TTC549 (cell line): Measurements from ENCODE around the gene MED13.
A peak's percentile ranks its signal among the peaks of the same experiment; 100 is the strongest.
"Not testable (repeated sequence)": the region's sequence is repeated elsewhere in the genome, so short reads cannot be mapped to it uniquely, and the experiment has no call there.

ENCODE experiments used
- FAIRE-seq: peaks from 2 replicates; lab custom pipeline; 2012; peaks lifted over from hg19 to GRCh38; lab: Jason Lieb, UNC

The MED13 gene

DNA sequence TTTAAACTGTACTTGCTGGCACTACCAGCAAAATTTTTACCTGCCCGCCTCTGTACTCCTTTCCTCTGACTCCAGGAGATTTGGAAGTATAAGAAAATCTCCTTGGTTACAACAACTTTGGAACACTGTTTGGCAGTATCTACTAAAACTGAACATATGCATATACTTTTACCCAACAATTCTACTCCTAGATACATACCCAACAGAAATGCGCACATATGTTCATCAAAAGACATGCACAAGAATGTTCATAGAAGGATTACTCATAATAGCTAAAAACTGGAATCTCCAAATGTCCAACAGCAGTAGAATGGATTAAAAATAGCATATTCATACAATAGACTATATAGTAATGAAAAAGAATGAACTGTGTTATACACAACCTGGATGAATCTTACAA is 21.7 kb upstream of the MED13 start:
- no peak for FAIRE-seq

DNA sequence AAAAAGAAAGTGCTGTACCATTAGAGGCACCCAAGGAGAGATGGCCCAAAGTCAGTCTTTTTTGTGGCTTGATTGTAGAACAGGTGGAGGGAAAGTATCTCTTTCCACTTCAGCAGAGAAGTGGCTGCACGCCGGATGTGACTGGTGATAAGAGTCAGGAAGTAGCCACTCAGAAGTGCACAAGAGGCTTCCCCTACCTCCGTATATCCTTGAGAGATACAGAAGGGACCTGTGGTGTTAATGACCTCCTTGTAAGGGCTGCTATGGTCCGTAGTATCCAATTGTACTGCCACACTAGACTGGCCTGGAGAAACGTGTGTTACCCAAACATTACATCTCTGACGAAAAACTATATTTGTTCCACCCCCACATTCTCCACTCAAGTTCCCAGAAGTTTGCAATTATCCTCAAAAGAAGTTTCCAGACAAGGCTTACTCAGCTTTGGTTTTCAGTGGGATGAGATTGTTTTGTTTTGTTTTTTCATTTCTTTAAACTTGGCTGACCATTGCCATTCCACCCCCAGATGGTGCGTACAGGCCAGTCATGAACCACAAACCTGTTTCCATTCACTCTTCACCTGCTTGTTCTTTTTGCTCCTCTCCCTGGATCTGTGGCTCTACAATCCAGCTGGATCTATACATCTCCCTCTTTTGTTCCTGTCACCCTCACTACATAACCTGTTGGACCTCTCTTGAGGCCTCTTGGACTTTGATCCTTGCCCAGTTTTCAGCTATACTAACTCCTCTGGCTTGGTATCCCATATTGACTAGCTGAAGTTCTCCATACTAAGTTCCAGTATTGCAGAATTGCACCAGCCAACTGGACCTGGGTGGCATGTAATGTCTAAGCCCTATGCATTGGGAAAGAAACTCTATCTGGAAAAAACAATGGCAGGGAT is 20.7 kb upstream of the MED13 start:
- FAIRE-seq, result no peak

DNA sequence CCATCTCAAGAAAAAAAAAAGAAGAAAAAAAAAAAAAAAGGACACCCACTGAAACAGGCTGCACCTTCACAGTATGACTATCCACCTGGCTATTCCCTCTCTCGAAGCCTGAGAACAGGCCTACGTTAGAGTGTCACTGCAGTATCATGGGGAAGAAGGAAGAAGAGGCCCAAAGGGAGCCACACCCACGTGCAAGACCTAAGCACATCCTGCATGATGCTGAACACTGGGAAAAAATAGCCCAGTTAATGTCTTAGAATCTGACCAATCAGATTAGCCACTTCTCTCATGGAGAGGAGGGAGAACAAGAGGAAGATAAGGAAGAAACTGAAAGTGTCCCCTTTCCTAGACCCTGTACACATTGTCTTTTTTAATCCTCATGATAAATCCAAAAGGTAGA is 19.5 kb upstream of the MED13 start:
- FAIRE-seq, result no peak

DNA sequence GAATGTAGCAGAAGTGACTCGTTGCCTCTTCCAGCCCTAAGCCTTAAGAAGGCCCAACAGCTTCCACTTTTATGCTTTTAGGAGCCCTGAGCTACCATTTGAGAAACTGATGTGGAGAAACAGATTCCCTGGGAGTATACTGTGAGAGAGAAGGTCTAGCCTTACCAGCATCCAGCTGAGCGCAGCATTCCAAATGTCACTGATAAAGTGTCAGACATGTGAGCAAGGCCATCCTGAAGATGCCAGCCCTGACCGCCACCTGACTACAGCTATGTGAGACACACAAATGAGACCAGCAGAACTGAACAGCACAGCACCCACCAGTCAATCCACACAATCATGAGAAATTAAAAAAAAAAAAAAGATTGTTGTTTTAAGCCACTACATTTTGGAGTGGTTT is 18.6 kb upstream of the MED13 start:
- FAIRE-seq, result no peak

DNA sequence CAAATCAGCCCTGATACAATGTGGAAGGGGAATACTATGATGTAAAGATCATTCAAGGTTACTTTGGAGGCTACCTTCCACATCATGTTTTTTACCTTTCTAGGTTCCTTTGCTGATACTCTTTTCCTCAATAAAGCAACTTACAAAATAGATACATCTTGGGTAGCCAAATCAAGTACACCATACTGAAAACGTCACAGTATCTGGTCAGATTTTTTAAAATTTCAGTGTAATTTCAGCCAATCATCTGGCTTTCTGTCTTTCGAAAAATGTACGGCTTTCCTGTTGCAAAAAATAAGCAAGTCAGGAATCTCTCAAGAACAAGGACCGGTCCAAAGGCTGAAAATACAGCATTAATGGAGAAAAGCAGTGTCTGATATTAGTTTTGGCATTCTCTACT is 15.6 kb upstream of the MED13 start:
- no peak for FAIRE-seq

DNA sequence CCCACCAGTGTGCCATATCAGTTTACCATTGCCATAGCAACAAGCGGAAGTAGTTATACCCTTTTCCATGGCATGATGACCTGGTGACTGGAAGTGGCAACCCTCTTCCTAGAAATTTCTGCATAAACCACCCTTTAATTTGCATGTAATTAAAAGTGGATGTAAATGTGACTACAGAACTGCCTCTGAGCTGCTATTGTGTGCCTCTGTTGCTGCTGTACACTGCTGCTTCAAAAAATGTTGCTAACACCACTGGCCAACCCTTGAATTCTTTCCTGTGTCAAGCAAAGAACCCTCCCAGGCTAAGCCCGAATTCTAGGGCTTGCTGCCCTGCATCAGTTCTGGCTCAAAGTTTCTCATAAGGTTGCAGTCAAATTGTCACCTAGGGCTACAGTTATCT is 12.9 kb upstream of the MED13 start:
- no peak for FAIRE-seq

DNA sequence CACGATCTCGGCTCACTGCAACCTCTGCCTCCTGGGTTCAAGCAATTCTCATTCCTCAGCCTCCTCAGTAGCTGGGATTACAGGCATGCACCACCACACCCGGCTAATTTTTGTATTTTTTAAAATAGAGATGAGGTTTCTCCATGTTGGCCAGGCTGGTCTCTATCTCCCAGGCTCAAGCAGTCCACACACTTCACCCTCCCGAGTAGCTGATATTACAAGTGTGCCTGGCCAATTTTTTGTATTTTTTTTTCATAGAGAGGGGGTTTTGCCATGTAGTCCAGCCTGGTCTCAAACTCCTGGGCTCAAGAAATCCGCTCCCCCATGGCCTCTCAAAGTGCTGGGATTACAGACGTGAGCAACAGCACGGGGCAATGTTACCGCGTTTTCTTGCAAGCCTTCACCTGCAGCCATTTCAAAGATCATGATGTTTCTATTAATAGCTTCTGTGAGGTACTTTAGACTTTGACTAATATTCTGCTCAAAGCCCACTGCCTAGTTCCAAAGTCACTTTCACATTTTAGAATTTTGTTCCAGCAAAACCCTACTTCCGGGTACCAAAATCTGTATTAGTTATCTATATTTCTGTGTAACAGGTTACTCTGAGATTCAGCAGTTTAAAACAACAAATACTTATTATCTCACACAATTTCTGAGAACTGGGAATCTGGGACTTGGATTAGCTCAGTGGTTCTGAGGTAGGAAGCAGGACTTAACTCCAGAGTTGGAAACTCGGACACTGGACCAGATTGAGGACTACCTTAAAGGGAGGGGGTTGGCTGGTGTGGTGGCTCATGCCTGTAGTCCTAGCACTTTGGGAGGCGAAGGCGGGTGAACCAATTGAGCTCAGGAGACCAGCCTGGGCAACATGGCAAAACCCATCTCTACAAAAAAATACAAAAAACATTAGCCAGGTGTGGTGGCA is 12.0 kb upstream of the MED13 start:
- FAIRE-seq, result no peak

DNA sequence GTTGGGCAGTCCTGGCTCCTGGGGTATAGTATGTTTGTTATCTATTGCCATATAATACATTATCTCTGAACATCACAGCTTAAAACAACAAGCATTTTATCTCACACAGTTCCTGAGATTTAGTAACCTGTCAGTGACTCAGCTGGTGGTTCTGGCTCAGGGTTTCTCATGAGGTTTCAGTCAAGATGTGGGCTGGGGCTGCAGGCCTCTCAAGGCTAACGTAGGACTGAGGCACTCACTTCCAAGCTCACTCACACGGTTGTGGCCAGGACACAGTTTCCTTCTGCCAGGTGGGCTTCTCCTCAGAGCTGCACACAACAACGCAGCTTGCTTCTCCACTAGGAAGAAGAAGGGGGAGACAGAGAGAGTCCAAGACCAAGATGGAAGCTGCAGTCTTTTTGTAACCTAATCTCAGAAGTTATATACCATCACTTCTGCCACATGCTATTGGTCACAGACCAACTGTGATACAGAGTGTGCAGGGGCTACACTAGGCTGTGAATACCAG is 10.3 kb upstream of the MED13 start:
- no peak for FAIRE-seq

DNA sequence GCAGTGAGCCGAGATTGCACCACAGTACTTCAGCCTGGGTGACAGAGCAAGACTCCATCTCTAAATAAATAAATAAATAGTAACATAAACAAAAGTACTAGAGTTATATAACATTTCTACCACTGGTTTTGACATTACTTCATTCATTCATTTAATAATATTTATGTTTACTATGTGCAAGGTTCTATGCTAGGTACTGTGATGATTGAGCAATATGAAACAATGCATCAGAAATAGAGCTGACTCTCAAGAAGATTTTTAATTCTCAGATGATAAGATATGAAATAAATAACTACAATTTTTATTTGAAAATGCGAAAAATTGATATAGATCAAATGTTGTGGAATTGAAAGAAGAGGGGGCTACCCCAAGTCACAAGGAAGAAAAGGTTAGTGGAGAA is 8.9 kb upstream of the MED13 start:
- FAIRE-seq, result no peak

DNA sequence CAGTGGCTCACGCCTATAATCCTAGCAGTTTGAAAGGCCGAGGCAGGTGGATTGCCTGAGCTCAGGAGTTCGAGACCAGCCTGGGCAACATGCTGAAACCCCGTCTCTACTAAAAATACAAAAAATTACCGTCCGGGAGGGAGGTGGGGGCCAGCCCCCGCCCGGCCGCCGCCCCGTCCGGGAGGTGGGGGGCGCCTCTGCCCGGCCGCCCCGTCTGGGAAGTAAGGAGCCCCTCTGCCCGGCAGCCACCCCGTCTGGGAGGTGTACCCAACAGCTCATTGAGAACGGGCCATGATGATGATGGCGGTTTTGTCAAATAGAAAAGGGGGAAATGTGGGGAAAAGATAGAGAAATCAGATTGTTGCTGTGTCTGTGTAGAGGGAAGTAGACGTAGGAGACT is 7.8 kb upstream of the MED13 start:
- not testable (repeated sequence) for FAIRE-seq

DNA sequence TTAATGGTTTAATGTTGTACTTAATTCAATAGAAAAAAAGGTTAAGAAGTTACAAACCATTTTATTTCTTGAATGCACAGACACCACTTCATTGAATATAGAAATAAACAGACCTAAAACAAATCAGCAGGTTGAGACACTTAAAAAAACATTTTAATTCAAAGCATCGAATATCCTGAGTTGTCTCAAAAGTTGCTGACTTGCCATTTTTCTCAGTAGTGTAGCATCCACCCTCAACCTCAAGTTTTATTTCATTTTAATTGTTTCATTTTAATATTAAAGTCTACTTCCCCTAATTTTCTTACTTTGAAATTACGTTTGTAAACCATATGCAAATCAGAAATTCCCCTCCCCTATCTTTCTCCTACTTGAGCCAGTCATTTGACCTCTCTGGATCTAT is 5.8 kb upstream of the MED13 start:
- no peak for FAIRE-seq

DNA sequence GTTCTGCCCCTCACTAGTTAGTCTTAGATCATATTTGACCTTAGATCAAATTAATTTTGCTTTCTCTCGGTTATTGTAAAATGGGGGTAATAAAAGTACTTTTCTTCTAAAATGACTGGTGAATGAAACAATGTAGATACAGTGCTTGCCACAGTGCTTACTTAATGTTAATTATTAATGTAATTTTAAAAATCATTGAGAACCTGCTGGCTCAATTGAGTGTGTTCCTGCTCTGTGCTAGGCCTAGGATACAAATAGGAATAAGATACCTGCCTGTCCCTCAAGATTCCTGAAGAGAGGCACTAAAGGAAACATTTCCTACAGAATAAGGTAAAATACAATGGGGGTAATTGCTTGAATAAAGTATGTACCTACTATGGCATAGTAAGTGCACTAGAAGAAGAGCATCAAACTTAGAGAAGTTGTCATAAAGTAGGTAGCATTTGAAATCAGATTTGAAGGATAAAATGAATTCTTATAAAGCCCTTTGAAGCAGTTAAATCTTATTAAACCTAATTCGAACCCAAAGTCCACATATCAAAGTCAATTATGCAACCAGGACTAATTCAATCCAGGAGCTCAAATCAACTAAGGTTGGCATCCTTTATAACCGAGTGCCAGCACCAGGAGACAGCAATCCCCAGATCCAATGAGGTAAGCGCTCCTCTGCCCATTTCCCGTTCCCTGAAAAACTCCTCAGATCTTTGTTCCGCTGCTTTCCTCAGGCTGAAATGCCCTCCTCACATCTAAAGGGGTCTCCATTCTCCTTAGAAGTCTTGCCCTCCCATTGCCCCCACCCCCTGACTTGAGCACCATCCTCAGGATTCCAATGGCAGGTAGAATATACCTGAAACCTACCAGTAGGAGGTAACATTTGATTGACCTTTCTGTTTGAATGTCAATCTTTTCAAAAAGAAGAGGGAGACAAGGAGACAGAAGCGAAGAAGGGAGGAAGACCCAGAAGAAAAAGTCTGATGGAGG is 2.4 kb upstream of the MED13 start:
- no peak for FAIRE-seq

DNA sequence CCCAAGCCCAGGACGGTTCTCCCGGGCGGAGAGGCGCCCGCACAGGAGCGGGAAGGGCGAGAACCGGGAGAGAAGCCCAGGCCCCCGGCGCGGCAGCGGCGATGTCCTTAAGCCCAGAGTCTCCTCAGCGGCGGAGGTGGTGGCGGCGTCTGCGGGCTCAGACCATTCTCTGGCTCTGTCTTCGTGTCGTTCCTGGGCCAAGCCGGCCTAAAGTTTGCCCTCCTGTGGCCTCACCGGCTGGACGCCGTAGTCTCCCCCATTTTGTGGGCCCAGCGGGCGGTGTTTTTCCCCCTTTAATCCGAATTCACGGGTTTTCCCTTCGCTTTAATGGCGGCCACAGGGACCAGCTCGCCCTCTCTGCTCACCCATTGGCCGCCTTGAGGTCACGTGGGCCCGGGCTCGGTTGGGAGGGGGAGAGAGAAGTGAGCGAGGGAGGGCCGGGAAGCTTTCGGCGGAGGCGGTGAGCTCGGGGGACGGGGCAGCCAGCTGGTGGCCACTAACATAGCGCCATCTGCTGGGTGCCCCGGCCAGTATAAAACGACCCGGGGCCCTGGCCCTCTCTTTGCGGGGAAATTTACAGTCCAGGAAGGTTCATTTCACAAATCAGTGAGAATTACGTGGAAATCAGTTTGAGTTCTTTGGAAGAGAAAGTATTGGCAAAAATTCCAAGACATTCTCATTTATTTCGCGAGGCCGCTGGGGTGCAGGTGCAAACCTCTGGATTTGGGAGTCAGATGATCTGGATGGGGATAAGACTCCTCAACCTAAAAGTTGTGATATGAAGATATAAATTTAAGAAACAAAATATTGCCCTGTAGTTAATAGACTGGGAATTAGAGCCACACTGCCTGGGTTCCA is 762 bp upstream of the MED13 start:
- FAIRE-seq, result peak; percentile 86

DNA sequence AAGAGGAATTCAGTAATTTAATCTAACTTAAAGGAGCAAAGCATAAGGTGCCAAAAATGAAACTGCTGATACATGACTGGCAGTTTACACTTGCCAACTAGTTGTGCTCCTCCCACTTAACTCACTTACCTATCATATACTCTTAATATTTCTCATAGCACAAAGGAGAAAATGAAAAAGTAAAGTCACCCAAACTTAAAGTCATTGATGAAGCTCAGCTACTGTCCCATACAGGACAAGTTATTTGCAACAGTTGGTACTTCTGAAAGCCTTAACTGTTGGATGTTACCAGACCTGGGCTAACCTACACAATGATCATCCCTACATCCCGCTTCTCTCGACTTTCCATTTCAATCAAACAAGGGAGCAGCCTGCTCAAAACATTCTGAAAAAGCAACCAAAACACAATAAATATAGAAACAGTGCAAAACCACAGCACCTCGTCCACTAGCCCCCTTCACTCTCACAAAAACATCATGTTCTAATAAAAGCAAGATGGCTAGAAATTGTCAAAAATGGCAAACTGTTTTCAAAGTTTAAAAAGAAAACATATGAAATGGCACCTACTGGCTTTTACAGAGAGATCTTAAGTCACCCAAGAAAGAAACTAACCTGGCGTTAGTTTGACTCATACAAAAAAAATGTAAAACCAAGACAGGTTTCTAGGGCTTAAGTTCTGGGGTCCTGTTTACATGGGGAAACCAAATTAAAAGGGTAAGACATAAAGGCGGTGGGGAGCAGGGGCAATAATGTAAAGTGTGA is 868 bp downstream of the MED13 start:
- FAIRE-seq, result no peak

DNA sequence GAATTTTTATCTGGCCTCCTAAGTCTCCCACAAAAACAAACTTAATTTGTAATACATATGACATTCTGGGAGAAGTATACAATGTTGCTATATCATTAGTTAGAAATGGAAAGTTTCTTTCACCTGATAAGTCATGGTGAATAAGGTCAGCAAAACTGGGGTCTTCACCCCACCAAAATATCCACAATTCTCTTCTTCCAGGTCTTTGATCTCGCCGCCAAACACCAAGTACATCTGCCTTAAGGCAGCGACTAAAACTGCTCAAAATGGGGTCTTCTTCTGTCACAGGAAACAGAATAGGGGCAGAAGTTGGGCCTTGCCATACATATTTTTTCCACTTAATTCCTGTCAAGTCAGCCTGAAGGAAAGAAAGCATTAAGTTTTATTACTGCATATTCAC is 2.1 kb downstream of the MED13 start:
- no peak for FAIRE-seq

DNA sequence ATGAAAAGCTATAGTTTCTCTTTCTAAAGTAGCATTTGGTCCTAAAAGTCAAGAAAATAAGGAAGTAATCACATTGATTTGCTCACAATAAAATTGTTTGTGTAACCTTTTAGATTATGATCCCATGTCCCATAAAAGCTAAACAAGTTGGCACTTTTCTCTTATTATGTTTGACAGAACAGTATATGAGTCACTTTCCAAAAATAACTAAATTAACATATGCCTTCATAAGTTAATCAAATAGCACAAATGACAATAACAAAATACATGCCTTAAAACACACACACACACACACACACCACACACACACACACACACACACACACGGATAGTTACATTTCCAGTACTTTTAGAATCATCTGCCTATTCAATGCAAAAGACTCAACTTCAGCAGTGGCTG is 2.8 kb downstream of the MED13 start:
- no peak for FAIRE-seq

DNA sequence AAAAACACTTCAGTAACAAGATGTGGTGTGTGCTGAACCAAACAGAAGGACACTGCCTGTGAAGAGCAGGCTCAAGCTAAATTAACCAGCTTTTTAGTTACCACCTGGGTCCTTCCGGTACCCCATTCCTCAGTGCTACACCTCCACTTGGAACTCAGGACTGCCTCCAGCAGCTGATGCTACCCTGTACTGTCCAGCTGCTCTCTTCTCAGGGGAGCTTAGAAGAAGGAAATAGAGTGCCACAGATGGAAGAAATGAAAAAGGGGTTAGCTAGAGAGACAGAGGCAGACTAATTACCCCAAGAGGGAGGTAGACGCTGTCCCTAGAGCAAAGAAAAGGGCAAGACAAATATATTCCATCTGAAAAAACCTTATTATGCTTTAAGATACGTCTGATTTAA is 5.7 kb downstream of the MED13 start:
- no peak for FAIRE-seq

DNA sequence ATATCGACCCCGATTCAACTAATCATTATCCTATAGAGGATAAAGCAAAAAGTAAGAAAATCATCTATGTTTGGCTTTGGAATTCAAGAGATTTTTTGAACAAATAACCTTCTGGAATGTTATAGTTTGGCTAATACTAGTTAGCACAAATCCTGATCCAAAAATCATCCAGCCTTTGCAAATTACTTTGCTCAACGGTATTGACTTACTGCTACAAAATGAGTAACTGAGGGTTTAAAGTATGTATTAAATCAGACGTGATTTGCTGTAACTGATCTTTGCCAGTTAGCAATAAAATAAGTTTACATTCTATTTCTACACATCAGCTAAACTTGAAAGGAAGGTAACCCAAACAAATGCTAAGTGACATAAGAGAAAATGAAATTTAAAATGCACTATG is 6.5 kb downstream of the MED13 start:
- no peak for FAIRE-seq

DNA sequence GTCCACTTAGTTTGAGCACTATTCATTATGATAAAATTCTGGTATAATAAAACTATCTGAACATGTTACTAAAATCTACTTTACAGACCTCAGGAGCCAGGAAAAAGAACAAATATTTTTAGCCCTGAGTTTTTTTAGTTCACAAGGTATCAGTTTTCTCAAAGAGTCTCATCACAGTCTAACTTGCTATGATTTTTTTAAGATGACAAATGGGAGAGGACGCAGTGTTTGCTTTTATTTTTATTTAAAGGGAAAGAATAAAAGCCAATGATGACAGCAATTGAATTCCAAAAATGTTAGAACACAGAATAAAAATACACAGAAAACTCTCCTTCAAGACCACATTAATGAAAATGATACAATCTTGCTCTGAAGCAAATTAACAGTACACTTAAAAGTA is 7.4 kb downstream of the MED13 start:
- FAIRE-seq, result no peak

DNA sequence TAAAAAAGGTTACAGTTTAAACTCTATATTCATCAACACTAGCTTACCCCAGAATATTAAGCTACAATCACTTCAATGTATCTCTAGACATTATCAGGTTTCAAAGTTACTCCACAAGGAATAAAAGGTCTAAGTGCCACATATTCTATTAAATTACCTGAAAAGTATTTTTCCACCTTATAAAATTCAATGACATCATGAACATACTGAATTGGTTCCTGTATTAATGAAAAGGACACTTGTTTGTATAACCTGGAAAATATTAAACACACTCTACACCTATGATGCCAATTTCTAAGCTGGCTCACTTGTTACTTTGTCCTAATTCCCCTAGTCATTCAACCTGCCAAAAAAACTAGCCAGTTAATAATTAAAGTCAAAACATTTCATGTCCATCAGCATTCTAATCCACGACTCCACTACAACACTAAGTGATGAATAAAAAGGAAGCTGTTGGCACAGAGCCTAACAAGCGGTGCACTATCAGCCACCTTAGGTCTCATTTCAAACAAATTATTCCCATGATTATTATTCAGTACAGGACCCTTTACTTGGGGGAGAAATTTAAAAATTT is 12.2 kb downstream of the MED13 start:
- FAIRE-seq, result no peak
